ENCODE results near the gene ATP10D. TPM values are rescaled to one million over a fixed set of nuclear protein-coding genes. Genes with fewer than 3 reads are reported as not detected.

ATP10D gene
- total RNA-seq, 1 donor from 2014 or later = 36.2 TPM

- Mint-ChIP-seq H3K27ac (ENCODE audit: unreplicated experiment) (peak overlapping the region; percentile 79), H3K36me3 (ENCODE audit: unreplicated experiment) (no peaks in the 10 kb centered on the region), H3K4me1 (ENCODE audit: unreplicated experiment) (peaks cover 19% of the 10 kb centered on the region), H3K27me3 (ENCODE audit: unreplicated experiment) (no peaks in the 10 kb centered on the region), H3K9me3 (ENCODE audit: unreplicated experiment) (peaks cover 4% of the 10 kb centered on the region), H3K4me3 (ENCODE audit: unreplicated experiment) (no peak overlapping the region)
- no peak for DNase-seq (ENCODE audit: extremely low spot score, unreplicated experiment)
- no peak for TF ChIP-seq CTCF (IDR thresholded peaks at IDR 0.05)
Measured at GRCh38 chr4:47624031-47624441, 139.0 kb downstream of the ATP10D start.

- Mint-ChIP-seq H3K9me3 (ENCODE audit: unreplicated experiment) (peaks cover 3% of the 10 kb centered on the region), H3K4me3 (ENCODE audit: unreplicated experiment) (no peak overlapping the region), H3K4me1 (ENCODE audit: unreplicated experiment) (peaks cover 7% of the 10 kb centered on the region), H3K27me3 (ENCODE audit: unreplicated experiment) (peaks cover 3% of the 10 kb centered on the region), H3K36me3 (ENCODE audit: unreplicated experiment) (no peaks in the 10 kb centered on the region), H3K27ac (ENCODE audit: unreplicated experiment) (no peak overlapping the region)
- no peak for DNase-seq (ENCODE audit: extremely low spot score, unreplicated experiment)
- no peak for TF ChIP-seq CTCF (IDR thresholded peaks at IDR 0.05)
Measured at GRCh38 chr4:47631161-47631560, 146.1 kb downstream of the ATP10D start.

GRCh38 chr4:47639531-47639930, 154.5 kb downstream of the ATP10D start:
- DNase-seq (ENCODE audit: extremely low spot score, unreplicated experiment) = no peak
- Mint-ChIP-seq H3K27ac (ENCODE audit: unreplicated experiment) (no peak overlapping the region), H3K36me3 (ENCODE audit: unreplicated experiment) (peaks cover 4% of the 10 kb centered on the region), H3K27me3 (ENCODE audit: unreplicated experiment) (no peaks in the 10 kb centered on the region), H3K4me3 (ENCODE audit: unreplicated experiment) (no peak overlapping the region), H3K9me3 (ENCODE audit: unreplicated experiment) (peaks cover 8% of the 10 kb centered on the region), H3K4me1 (ENCODE audit: unreplicated experiment) (peaks cover 22% of the 10 kb centered on the region)
- no peak for TF ChIP-seq CTCF (IDR thresholded peaks at IDR 0.05)

DNA sequence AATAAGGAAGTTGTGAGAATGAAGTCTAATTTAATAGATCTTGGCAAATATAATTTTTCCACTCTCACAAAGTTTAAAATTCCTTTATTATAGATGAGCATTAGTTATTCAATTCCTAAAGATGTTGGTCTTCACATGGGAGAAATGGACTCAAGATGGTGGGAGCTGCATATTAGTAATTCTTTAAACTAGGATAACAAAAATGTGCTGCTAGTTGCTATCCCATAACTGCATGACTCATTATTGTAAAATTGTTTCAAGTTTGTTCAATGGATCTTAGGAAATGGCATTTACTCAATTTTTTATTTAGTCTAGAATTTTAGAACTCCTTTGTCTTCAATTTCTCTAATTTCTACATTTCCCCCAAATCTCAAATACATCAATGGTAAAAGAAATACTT, 155.8 kb downstream of the ATP10D start:
- H3K4me3 Mint-ChIP-seq (ENCODE audit: unreplicated experiment) = no peak overlapping the region
- no peak for DNase-seq (ENCODE audit: extremely low spot score, unreplicated experiment)
- H3K27ac Mint-ChIP-seq (ENCODE audit: unreplicated experiment) = no peak overlapping the region
- peaks cover 8% of the 10 kb centered on the region for H3K9me3 Mint-ChIP-seq (ENCODE audit: unreplicated experiment)
- H3K36me3 Mint-ChIP-seq (ENCODE audit: unreplicated experiment) = peaks cover 4% of the 10 kb centered on the region
- H3K4me1 Mint-ChIP-seq (ENCODE audit: unreplicated experiment) = peaks cover 22% of the 10 kb centered on the region
- no peaks in the 10 kb centered on the region for H3K27me3 Mint-ChIP-seq (ENCODE audit: unreplicated experiment)
- TF ChIP-seq CTCF (IDR thresholded peaks at IDR 0.05) = no peak

- Mint-ChIP-seq H3K27me3 (ENCODE audit: unreplicated experiment) (no peaks in the 10 kb centered on the region), H3K36me3 (ENCODE audit: unreplicated experiment) (peaks cover 4% of the 10 kb centered on the region), H3K4me1 (ENCODE audit: unreplicated experiment) (peaks cover 22% of the 10 kb centered on the region), H3K4me3 (ENCODE audit: unreplicated experiment) (no peak overlapping the region), H3K27ac (ENCODE audit: unreplicated experiment) (no peak overlapping the region), H3K9me3 (ENCODE audit: unreplicated experiment) (peaks cover 5% of the 10 kb centered on the region)
- DNase-seq (ENCODE audit: extremely low spot score, unreplicated experiment) = no peak
- no peak for TF ChIP-seq CTCF (IDR thresholded peaks at IDR 0.05)
Measured at GRCh38 chr4:47641755-47642154, 156.7 kb downstream of the ATP10D start.

Data from osteocyte (in vitro differentiated cells).